KG1 (cell line): ENCODE data around the gene EXOC6B.
"Not testable (repeated sequence)": the region's sequence is repeated elsewhere in the genome, so short reads cannot be mapped to it uniquely, and the experiment has no call there.

Source experiments
- DNase-seq: peaks from one replicate; lab custom pipeline; 2025; lab: John Stamatoyannopoulos, UW

EXOC6B gene

DNA sequence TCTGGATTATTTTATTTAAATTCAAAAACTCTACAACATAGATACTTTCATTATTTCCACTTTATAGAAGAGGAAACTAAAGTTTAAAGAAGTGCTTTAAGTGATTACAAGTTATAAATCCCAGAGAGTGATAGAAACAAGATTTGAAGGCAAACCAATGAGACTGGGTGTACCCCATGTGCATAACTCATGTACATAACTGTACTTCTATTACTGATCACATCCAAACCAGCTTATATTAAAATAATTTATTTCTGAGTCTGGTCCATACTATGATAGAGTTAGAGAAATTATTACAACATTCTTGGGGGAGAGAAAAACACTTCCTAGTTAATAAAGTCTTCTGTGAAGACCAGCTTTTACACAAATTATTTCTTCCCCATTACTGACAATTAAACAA is 221.4 kb downstream of the EXOC6B start:
- DNase-seq = no peak

DNA sequence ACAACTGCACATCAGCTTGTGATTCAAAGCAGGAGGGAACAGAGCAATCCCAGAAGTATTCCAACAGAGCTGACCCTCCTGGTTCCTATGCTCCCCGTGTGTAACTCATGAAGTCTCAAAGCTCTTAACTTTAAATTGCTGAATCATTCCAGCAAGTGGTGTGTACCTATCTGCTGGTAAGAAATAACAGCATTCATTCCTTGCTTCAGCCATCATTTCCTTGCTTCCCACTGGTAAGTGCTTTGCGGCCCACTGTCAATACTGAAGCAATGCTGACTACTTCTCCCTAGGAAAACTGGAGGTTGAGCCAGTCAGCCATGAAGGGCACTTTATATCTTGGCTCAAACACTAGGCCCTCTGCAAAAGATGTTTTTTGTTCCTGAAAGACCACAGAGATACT is 222.4 kb downstream of the EXOC6B start:
- DNase-seq = no peak

DNA sequence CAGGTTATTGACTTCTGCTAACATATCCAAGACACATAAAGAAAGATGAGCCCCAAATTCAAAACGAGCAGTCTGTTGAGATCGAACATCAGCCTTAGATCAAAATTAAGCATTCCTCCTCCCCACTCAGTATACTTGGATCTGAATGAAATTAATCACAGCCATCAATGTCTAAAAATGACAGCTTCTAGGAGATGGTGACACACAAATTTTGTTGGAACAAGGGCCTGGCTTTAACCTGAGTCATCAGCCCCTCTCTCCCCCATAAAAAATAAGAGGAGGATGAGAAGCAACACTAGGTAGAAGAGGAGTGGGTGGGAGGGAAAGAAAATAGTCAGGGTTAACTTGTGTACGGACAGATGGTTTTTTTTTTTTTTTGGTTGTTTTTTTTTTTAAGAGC is 223.1 kb downstream of the EXOC6B start:
- DNase-seq = no peak

DNA sequence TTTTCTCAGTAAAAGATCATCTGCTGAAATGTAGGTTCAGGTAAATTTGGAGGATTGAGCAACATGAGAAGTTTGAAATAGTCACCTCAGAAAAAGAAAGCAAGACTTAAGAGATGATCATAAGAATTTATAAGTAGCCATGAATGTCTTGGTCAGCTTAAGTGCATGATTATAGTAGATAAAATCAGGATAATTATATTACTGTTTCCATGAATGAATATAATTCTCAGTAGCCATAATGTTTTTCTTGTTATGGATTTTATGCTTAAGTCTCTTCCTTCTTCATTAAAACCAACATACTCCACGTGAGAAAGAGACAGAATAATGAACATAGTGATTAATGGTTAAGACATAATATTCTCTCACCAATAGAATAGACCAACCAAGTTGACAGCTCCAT is 223.7 kb downstream of the EXOC6B start:
- DNase-seq = no peak

DNA sequence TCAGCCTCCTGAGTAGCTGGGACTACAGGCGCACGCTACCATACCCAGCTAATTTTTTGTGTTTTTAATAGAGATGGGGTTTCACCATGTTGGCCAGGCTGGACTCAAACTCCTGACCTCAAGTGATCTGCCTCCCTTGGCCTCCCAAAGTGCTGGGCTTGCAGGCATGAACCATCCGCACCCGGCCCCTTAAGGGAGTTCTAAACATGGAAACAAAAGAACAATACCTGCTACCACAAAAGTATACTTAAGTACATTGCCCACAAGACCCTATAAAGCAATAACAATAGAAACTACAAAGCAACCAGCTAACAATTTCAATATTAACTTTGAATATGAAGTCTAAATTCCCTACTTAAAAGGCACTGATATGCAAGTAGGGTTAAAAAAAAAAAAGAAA is 242.0 kb downstream of the EXOC6B start:
- DNase-seq = not testable (repeated sequence)

DNA sequence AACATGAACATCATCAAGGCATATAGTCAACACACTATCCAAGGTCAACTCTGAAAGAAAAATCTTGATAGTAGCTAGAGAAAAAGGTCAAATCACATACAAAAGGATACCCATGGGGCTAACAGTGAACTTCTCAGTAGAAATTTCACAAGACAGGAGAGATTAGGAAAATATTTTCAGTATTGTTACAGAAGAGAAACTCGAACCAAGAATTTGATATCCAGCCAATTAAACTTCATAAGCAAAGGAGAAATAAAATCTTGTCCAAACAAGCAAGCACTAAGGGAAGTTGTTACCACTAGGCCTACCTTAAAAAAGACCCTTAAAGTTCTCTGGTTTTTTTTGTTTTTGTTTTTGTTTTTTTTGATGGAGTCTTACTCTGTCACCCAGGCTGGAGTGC is 242.5 kb downstream of the EXOC6B start:
- DNase-seq = no peak

DNA sequence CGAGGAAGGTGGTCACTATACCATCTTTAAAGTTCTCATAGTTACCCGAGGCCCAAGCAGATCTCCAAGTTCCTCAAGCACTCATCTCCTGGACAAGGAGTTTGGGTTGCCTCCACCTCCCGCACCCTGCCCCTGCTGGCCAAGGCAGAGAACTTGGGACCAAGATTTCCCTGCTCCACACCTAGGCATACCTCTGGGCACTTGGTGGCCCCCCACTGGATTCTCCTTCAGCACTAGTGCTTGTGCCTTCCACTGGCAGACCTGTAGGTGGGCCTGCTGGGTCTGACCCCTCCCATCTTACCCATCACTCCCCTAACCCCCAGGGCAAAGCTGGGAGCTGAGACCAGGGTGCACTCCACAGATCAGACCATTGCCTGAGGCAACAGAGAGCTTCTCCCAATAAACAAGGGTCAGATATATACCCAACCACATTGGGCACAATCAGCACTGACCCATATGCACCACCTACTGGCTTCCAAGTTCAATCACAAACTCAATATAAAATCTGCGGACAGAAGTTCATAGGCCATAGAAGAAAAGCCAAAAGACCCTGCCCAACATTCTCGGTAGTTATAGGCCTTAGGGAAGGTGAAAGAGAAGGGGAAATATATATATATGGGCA is 244.2 kb downstream of the EXOC6B start:
- DNase-seq = no peak

DNA sequence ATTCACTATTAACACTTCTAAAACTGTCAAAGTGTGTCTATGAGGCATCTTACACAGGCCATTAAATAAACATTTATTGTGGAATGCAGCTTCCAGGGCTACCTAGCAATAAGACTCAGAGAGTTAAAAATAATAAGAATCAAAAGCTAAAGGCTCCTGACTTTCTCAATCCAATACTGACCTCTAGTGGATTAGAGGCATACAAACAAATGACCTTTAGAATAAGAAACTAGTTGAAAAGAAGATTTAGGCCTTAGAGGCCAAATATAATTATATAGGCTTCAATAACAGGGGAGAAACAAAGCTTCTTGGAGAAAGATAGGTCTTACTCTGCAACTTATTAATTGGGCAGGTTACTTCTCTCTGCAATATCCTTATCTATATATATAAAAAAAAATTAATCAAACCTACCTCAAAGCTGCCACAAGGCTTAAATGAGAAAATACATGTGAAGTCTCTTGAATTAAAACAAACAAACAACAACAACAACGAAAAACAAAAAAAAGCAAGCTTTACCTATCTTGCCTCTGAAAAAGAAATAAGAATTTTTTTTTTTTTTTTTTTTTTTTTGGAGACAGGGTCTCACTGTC is 246.1 kb downstream of the EXOC6B start:
- peak; percentile 28 for DNase-seq

DNA sequence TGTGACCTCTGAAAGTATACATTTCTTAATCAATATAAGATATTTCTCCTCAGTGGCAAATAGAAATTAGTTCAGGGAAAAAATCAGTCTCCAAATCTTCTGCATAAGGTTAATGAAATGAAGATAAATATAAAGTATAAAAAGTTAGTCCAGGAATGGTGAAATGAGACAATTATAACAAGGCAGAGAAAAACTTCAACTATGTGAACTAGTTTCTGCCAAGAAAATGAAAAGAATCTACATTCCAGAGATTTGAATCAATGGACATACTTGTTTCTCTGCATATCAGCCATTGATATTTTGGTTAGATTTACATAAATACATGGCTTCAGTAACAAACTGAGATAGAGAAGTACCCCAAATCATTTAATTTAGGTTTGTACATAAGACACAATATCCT is 249.0 kb downstream of the EXOC6B start:
- DNase-seq = no peak

DNA sequence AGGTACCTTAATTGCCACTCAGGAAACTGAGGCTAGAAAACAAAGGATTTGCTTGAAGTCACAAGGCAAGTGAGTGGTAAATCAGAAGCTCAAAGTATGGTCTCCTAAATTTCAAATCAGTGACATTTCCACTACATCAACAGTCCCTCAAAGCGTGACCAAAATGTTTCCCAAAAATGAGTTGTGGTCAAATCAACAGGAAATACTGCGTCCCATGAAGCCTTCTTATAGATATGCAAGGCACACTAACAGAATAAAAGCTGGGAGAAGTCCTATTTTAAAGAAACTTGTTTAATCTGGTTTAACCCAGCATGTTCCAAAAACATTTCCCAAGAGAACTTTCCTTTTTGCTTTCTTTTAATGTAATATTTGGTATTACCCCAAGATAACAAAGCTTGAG is 249.4 kb downstream of the EXOC6B start:
- DNase-seq = no peak

DNA sequence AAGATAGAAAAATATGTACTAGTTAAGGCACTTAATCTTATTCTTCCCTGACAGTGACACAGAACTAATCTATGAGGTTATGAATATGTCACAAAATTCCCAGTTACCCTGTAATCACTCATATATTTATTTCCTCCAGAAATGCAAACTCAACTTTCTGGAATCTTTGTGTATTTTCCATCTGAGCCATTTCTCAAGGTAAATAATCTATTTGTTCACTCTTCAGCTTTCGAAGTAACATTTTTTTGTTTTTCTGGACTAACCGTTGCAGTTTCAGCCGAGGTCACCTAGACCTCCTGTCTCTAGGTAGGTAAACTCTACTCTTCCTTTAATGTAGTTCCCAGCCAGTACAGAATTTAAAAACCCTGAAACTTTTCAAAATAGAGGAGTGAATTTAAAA is 250.9 kb downstream of the EXOC6B start:
- no peak for DNase-seq

DNA sequence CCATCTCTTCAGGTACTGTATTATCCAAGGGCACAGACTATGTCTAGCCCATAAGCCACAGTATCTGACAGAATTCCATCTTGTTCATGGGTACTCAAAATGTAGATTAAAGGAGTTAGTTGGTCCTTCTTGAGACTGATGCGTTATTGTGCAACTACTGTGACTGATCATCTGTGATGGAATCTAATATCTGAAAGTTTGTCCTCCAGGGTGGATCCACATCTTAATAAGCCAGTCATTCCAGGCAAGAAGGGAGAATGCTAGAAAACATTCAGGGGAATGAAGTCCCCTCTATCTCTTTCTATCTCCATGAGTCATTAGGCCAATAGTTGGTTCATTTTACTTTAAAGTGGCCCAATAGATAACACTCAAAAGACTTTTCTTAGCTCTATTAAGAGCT is 252.6 kb downstream of the EXOC6B start:
- no peak for DNase-seq

DNA sequence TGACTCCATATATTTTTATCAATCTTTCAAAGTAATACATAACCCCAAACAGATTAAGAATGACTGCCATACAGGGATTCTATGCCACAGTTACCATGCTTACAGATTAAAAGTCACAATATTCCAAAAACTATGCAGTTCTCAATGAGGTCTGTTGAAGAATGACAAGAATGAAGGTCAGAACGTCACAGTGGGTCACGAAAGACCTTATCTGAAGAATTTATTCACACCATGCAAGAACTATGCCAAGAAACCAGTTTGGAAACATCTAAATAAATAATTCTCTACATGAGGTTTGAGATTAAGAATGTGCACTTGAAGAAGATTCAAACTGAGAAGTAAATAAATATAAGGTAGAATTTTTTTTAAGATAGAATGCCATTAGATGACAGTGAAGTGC is 253.3 kb downstream of the EXOC6B start:
- no peak for DNase-seq

DNA sequence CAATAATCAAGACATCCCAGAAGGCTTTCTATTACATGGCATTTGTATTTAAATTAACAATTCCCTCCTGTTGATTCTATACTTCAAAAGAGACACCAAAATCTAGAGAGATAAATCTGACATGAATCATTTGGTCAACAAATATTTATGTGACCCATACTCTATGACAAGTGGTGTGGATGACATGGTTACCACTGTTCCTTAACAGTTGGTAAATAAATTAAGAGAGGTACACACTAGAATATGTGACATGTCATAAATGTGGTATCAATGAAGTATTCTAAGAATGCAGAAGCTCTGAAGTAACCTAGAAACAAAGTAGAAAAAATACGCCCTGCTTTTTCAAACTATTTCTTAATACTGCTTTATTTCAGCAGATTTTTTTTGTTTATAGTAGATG is 255.4 kb downstream of the EXOC6B start:
- DNase-seq = no peak

DNA sequence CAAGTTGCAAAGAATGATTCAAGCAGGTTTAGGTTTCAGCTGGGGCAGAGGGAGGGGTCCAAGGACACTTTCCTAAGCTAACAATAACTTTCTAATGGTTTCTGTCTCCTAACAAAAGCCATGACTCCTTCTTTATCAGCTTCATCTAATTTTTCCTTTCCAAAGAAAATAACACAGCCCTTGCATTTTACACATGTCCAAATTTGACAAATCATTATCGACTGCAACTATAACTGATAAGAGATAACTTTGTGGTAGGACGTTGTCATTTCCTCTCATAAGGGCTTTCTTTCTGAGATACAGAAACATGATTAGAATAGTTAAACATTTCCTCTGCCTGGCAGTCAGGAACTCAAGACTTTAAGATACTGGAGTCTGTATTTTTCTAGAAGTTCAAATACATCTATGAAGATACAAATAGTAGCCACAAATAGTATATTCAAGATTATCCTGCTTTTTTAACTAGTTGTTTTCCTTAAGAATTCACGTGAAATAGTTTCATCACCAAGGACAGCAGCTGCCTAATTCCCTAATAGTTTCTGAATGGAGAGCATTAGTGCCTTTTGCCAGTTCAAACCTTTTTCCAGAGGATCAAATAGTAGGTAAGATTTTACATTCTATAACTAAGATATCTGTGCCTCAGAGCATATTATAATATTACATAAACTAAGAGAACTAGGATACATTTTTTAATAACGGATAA is 263.2 kb downstream of the EXOC6B start:
- no peak for DNase-seq

DNA sequence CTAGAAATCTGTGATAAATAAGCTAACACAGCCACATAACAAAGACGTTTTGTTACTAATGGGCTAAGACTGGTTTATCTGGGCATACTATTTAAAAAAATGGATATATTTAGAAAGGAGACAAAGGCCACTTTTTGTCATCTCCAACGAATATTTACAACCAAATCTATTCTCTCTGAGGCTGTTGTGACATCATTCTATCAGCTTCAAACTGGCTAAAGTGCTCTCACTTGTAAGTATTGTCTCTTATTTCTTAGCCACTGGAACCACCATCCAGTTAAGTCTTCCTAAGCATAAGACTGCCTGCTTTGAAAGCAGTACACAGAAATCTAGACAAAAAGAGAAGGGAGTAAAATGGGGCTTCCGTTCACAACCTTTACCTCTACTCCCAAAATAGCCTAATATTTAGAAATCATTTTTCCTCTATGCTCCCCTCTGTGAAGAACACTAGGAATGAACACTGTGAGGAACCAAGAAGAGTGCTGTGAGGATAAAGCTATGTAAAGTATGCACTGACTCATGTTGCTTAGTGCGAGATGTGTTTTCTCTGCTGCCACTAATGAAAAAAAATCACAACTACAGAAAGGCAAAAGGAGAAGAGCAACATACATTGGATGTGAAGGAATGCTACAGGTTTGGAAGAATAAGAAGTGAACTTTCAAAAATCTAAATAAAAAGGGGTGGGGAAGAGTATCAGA is 264.1 kb downstream of the EXOC6B start:
- DNase-seq = no peak

DNA sequence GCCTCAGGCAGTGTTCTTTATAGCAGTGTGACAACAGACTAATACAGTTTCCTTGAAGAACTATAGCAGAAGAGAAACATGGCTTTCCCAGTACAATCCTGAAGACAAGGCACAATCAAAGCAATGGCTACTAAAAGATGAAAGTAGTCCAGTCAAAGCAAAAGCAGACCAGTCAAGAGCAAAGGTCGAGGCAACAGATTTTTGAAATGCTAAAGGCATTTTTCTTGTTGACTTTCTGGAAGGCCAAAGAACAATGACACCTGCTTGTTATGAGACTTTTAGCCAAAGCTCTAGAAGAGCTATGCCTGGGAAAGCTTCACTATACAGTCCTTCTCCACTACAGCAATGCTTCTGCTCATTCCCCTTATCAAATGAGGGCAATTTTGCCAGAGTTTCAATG is 269.9 kb downstream of the EXOC6B start:
- no peak for DNase-seq

DNA sequence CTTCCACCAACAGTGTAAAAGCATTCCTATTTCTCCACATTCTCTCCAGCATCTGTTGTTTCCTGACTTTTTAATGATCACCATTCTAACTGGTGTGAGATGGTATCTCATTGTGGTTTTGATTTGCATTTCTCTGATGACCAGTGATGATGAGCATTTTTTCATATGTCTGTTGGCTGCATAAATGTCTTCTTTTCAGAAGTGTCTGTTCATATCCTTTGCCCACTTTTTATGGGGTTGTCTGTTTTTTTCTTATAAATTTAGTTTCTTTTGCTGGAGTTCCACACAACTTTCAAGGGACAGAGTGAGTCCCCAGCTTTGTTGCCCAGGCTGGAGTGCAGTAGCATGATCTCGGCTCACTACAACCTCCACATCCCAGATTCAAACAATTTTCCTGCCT is 270.5 kb downstream of the EXOC6B start:
- DNase-seq = not testable (repeated sequence)

DNA sequence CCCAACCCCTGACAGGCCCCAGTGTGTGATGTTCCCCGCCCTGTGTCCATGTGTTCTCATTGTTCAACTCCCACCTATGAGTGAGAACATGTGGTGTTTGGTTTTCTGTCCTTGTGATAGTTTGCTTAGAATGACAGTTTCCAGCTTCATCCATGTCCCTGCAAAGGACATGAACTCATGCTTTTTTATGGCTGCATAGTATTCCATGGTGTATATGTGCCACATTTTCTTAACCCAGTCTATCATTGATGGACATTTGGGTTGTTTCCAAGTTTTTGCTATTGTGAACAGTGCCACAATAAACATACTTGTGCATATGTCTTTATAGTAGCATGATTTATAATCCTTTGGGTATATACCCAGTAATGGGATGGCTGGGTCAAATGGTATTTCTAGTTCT is 270.9 kb downstream of the EXOC6B start:
- not testable (repeated sequence) for DNase-seq

DNA sequence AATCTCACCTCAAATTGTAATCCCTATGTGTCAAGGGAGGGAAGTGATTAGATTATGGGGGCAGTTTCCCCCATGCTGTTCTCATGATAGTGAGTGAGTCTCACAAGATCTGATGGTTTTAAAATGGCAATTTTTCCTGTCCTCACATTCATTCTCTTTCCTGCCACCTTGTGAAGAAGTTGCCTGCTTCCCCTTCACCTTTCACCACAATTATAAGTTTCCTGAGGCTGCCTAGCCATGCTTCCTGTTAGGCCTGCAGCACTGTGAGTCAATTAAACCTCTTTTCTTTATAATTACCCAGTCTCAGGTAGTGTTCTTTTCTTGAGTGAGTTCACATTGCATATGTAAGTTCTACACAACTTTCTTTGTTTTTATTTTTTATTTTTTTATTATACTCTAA is 271.5 kb downstream of the EXOC6B start:
- DNase-seq = no peak

DNA sequence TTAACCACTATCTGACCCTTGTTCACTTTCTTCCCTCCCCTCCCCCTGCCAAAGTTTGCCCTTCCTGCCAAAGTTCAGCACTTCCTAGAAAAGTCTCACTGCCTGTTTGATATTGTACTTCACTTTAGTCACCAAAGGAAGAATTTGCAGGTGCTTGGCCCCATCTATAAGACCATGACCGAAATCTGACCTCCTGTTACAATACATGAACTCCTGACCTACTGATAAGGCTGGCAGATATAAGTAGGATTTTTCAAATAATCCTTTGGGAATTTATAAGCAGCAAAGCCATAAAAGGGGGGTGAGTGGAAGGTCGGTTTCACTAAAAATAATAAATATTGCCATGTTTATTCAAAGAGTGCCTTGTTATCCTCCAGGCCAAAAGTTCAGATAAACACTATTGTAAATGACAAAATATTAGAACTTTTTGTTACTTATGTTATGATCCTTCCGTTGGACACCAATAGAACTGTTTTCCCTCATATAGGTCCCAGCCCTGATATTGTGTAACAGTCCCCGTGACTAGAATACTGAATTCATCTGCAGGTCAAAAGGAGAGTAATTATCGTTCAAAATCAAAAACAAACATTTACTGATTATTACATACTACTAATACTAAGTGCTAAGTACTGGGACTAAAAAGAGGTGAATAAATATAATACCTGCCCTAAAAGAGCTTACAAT is 277.6 kb downstream of the EXOC6B start:
- no peak for DNase-seq

DNA sequence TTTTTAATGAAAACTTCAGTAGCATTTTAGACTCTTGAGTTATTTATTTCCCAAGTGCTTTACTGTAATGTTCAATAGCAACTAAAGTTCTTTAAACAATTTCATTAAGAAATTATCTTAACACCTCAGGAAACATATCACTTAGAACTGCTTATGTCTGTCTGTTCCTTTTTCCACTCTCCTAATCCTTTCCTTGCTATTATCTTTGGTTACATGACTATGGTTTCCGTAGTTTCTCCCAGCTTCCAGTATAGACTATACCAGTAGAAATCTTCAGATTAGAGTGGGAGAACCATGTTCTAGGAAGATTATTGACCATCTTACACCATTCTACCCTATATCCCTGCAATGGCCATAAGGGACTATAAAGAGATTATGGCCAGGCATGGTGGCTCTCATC is 280.0 kb downstream of the EXOC6B start:
- no peak for DNase-seq

DNA sequence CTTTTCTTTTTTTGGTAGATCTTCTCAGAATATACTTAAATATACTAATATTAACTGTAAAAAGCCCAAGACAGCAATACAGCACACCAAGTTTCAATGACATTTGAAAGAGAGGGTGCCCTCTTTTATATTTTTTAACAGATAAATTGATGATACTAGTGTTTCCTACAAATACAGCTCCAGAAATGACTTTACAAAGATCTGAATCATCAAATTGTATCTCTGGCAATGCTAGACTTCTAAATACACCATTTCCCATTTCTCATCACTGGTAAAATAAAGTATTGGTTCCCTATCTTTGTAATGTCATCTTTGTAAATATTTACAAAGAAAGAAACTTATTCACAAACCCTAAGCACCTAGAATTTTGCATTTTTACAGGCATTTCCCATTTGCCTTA is 281.3 kb downstream of the EXOC6B start:
- no peak for DNase-seq
